NCI-H2196 treated with DMSO at 0.1 percent for 48 hours (cell line): ENCODE results near the gene CDIP1.

ENCODE experiments used
- DNase-seq: peaks from one replicate; lab custom pipeline; 2025; ENCODE audit not compliant: unreplicated experiment; lab: John Stamatoyannopoulos, UW

The CDIP1 gene

GRCh38 chr16:4460936-4461249 is 77.7 kb downstream of the CDIP1 start:
- no peak for DNase-seq
